GM12878 (cell line): Measurements from ENCODE around the gene ZC3H10. TPM values are rescaled to one million over a fixed set of nuclear protein-coding genes. Genes with fewer than 3 reads are reported as not detected.

Experiments
- ATAC-seq: fragments of 200-7000 bp; cut with Tn5 transposase; 3 replicates; pipeline ENCODE4 v1.9.1; 2020; ENCODE audit warnings: mild to moderate bottlenecking, moderate library complexity
- BruUV-seq: library from RNA; stranded (reverse); fragments of 400-500 nt; replicated peaks from 2 replicates; lab custom pipeline; 2021; lab: Mats Ljungman, UMichigan
- CTCF ChIA-PET: fragments of 300-600 bp; sonication (Branson Sonifier 250); formaldehyde crosslinking; extraction: SDS; loops from one replicate; lab custom pipeline; 2021; ENCODE audit warnings: inconsistent platforms; lab: Yijun Ruan, JAX
- POLR2A ChIA-PET: fragments of 350-600 bp; formaldehyde crosslinking; extraction: SDS; loops from one replicate; lab custom pipeline; 2021; ENCODE audit warnings: inconsistent platforms; lab: Charles Lee
- RAD21 ChIA-PET: fragments of 300-600 bp; sonication (Branson Sonifier 250); formaldehyde crosslinking; loops from one replicate; lab custom pipeline; 2023; ENCODE audit warnings: antibody characterized with exemption; ENCODE audit not compliant: unreplicated experiment; lab: Charles Lee
- SMC1A ChIA-PET: fragments of 300-600 bp; sonication (Branson Sonifier 250); formaldehyde crosslinking; loops from one replicate; lab custom pipeline; 2023; ENCODE audit not compliant: unreplicated experiment, uncharacterized antibody; lab: Charles Lee
- DNase-seq: peaks from one replicate; pipeline ENCODE4 v3.0.0-alpha.2; 2011; ENCODE audit warnings: low read depth, low spot score
- FAIRE-seq: peaks from 3 replicates; lab custom pipeline; 2011; peaks lifted over from hg19 to GRCh38; lab: Jason Lieb, UNC
- H2AFZ ChIP-seq: 2 replicates; pipeline ENCODE4 v1.6.0; 2011; ENCODE audit warnings: low read depth, low read length, control low read depth; ENCODE audit not compliant: control insufficient read depth
- H3K27ac ChIP-seq: 2 replicates; pipeline ENCODE4 v1.5.1; 2011; ENCODE audit warnings: control low read depth; ENCODE audit not compliant: control insufficient read depth, insufficient read depth
- H3K27me3 ChIP-seq, 2 experiments: replicated peaks in 1 of 2; 2 replicates each; pipeline versions ENCODE4 v1.6.0 to v1.6.1; 2011; ENCODE audit warnings: low read length in 1 of 2; ENCODE audit not compliant: control insufficient read depth in 2 of 2, insufficient read depth in 2 of 2
- H3K36me3 ChIP-seq, 2 experiments: 2 replicates each; pipeline ENCODE4 v1.5.1; 2011; ENCODE audit warnings: low read length in 1 of 2; ENCODE audit not compliant: control insufficient read depth in 2 of 2, insufficient read depth in 2 of 2
- H3K4me1 ChIP-seq: 2 replicates; pipeline ENCODE4 v1.6.1; 2011; ENCODE audit warnings: mild to moderate bottlenecking, low read length, moderate library complexity, mixed read lengths; ENCODE audit not compliant: control insufficient read depth, insufficient read depth
- H3K4me2 ChIP-seq: 2 replicates; pipeline ENCODE4 v1.6.0; 2011; ENCODE audit warnings: control low read depth; ENCODE audit not compliant: control insufficient read depth, insufficient read depth
- H3K4me3 ChIP-seq: fragments of 200-600 bp; sonication (generic); 2 replicates; pipeline ENCODE4 v1.5.1; 2016
- H3K79me2 ChIP-seq: 2 replicates; pipeline ENCODE4 v1.6.0; 2011; ENCODE audit warnings: low read length; ENCODE audit not compliant: control insufficient read depth, insufficient read depth
- H3K9ac ChIP-seq: 2 replicates; pipeline ENCODE4 v1.8.0; 2011; ENCODE audit warnings: low read length, control low read depth, mixed read lengths; ENCODE audit not compliant: control insufficient read depth, insufficient read depth
- H3K9me3 ChIP-seq: replicated peaks from 3 replicates; pipeline ENCODE4 v1.5.1; 2011; ENCODE audit warnings: mild to moderate bottlenecking, low read length; ENCODE audit not compliant: control insufficient read depth, insufficient read depth
- H4K20me1 ChIP-seq: 2 replicates; pipeline ENCODE4 v1.6.0; 2011; ENCODE audit not compliant: control insufficient read depth, insufficient read depth
- MXI1 ChIP-seq: fragments of 150-350 bp; IDR thresholded peaks from 2 replicates; pipeline ENCODE4 v1.6.1; 2011; ENCODE audit warnings: low read depth, mild to moderate bottlenecking, inconsistent platforms, low read length, improper control_type of control experiment
- POU2F2 ChIP-seq: IDR thresholded peaks from 3 replicates; pipeline ENCODE4 v1.6.1; 2011; ENCODE audit warnings: low read depth, mild to moderate bottlenecking, low read length, borderline replicate concordance
- RAD51 ChIP-seq: fragments of 450-650 bp; IDR thresholded peaks from 2 replicates; pipeline ENCODE4 v1.6.1; 2016; ENCODE audit warnings: moderate library complexity, mild to moderate bottlenecking, inconsistent platforms
- RB1 ChIP-seq: fragments of 450-650 bp; formaldehyde crosslinking; IDR thresholded peaks from 2 replicates; pipeline ENCODE4 v1.6.1; 2017; ENCODE audit warnings: mild to moderate bottlenecking, borderline replicate concordance
- SIN3A ChIP-seq: IDR thresholded peaks from 2 replicates; pipeline ENCODE4 v1.6.1; 2012; ENCODE audit warnings: low read depth, low read length, improper control_type of control experiment
- SMARCA5 ChIP-seq: fragments of 450-650 bp; IDR thresholded peaks from 2 replicates; pipeline ENCODE4 v1.6.1; 2017; ENCODE audit warnings: mild to moderate bottlenecking
- WGBS: methylation state at CpG from one replicate; pipeline ENCODE4 v1.1.6; 2016; ENCODE audit warnings: low lambda C conversion rate; ENCODE audit not compliant: insufficient replicate concordance, insufficient coverage; ENCODE audit errors: missing lambda C conversion rate; 5-methylcytosine and 5-hydroxymethylcytosine counted together
- in situ Hi-C: fragments of 300-500 bp; cut with MboI; formaldehyde crosslinking; loops from 9 replicates; pipeline ENCODE4 v1.14.3; 2018; ENCODE audit warnings: mixed read lengths
- intact Hi-C: fragments of 100-400 bp; cut with micrococcal nuclease; formaldehyde crosslinking; loops from one replicate; pipeline ENCODE4 v1.14.2; 2022; ENCODE audit not compliant: unreplicated experiment
- polyA plus RNA-seq, 11 experiments: library from polyadenylated mRNA; depleted of rRNA in 4 of 11; unstranded in 6 of 11; stranded (reverse) in 5 of 11; fragments of >200 nt; fragmentation: Nextera tagmentation in 4 of 11; fragmentation: Illumina TruSeq in 1 of 11; extraction: Ambion mirVana in 4 of 11; extraction: Trizol in 1 of 11; gene quantifications; 1 replicate in 1 of 11; 2 replicates in 10 of 11; pipeline versions ENCODE4 v1.2.1 to v1.2.3, GENCODE V29; 2011 to 2016; ENCODE audit warnings: inconsistent platforms in 2 of 11, missing spikeins in 2 of 11, low read depth in 1 of 11
- total RNA-seq, 4 experiments: library from RNA; depleted of rRNA in 3 of 4; stranded (reverse); fragments of >200 nt in 3 of 4; fragmentation: Illumina TruSeq in 1 of 4; extraction: Trizol in 1 of 4; gene quantifications; 2 replicates each; pipeline versions ENCODE4 v1.2.1 to v1.2.3, GENCODE V29; 2013 to 2021
- TF ChIP-seq, protein P1 (sequence below), 3 experiments: IDR thresholded peaks in 2 of 3; conservative IDR thresholded peaks in 1 of 3; 2 replicates each; pipeline ENCODE4 v1.5.1; 2011; ENCODE audit warnings: low read depth in 3 of 3, low read length in 3 of 3, mild to moderate bottlenecking in 3 of 3, control low read depth in 2 of 3, moderate library complexity in 2 of 3, inconsistent platforms in 1 of 3, mixed read lengths in 1 of 3; ENCODE audit not compliant: control insufficient read depth in 2 of 3, insufficient read depth in 1 of 3; ENCODE audit errors: extremely low read depth in 1 of 3
- TF ChIP-seq, protein P2 (sequence below): IDR thresholded peaks from 2 replicates; pipeline ENCODE4 v1.6.1; 2012; ENCODE audit warnings: mild to moderate bottlenecking, low read depth, low read length
- TF ChIP-seq, protein P3 (sequence below): IDR thresholded peaks from 2 replicates; pipeline ENCODE4 v1.6.1; 2011; ENCODE audit warnings: borderline replicate concordance, low read depth, mild to moderate bottlenecking, moderate library complexity, mixed read lengths, low read length; ENCODE audit not compliant: insufficient read depth; ENCODE audit errors: extremely low read length
- TF ChIP-seq, protein P4 (sequence below): fragments of 450-650 bp; IDR thresholded peaks from 2 replicates; pipeline ENCODE4 v1.6.1; 2017; ENCODE audit warnings: borderline replicate concordance
- TF ChIP-seq, protein P5 (sequence below): IDR thresholded peaks from 2 replicates; pipeline ENCODE4 v1.6.1; 2012; ENCODE audit warnings: low read depth, low read length, improper control_type of control experiment

The ZC3H10 gene
- total and polyA plus RNA-seq, 10 of the 15 experiments (the other 5 are each of a cell fraction or from before 2014, with no cell fraction given), result 0.56 to 6.4 (median 3.7) TPM

DNA sequence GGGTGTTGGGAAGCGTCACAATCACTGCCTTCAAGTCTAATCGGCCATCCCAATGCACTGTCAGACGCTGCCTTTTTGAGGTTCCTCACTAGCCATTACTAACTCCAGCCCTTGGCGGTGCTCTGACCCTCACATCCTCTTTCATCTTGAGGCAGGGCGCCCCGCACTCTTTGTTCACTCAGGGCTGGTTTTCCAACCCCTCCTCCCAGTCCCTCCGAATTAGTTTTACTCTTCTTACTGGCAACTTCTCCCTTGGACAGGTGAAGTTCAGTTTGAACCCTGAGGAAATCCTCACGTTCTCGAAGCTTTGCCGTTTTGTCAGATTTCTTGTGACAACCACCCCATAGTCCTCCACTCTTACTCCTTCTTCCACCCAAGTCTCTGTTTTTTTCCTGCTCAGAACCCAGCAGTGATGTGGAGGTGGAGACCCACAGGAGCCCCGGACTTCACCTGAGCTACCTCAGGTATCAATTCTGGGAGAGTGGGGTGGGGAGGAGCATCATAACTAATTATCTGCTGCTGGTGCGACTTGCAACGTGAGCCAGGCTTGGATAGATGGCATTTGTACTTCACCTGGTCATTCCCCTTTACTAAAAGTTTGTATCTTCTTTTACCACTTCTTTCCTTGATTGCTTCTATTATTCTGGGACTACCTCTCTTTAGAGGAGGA is 757 bp downstream of the ZC3H10 start (continued):
- TF ChIP-seq POU2F2 (no peak), SMARCA5 (no peak)

DNA sequence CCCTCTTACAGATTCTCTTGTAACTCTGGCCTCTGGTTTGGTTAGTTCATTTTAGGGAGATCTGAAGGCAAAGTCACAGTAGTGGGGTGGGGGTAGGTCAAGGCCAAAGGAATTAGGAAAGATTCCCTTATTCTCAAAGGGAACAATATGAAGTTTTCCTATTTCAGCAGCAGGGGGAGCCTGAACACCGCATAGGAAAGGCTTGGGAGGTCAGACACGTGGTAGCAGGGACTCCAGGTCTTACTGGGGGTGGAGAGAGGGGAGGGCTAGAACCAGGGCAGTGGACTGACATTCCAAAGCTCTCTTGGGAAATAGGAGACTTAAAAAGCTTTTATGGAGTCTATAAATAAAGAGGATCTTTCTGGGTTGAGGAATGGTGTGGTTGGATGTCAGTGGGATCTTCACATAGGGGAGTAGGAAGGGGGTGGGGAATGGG is 1.3 kb downstream of the ZC3H10 start:
- H3K4me3 ChIP-seq, result peak overlapping the region; percentile 78
- intact Hi-C loops, result loop anchor here (1.0 to 5.0 kb wide), 11 partner anchors 33 to 568 kb away; partner anchors contain the start of genes ANKRD52, CNPY2, DNAJC14 and MYL6B
- DNase-seq, result no peak
- no peaks in the 10 kb centered on the region for H3K27me3 ChIP-seq
- no peaks in the 10 kb centered on the region for H3K9me3 ChIP-seq
- peak overlapping the region; percentile 80 for H3K9ac ChIP-seq
- POLR2A ChIA-PET, result interaction anchor here (0.5 to 5.5 kb wide), 10 partner anchors 8 to 123 kb away, joined by 3 to 95 read pairs (median 4); partner anchors contain the start of genes ESYT1, PA2G4, RNF41 and SMARCC2
- peaks cover 28% of the 10 kb centered on the region for H3K79me2 ChIP-seq
- BruUV-seq, result no TSS peak
- SMC1A ChIA-PET, result interaction anchor here (0.6 to 4.5 kb wide), 14 partner anchors 9 to 1133 kb away, joined by 3 to 50 read pairs (median 5); partner anchors contain the start of genes ESYT1, MYL6B, PA2G4 and RNF41
- H3K4me1 ChIP-seq, result peaks cover 15% of the 10 kb centered on the region
- FAIRE-seq, result peak; percentile 80
- H3K27ac ChIP-seq, result peak overlapping the region; percentile 73; the same call in 1 of the 2 replicates
- H3K36me3 ChIP-seq, result 0 out of 4 replicates have a peak, but pooled peaks cover 0 to 3% of the 10 kb centered on the region in 2 experiments
- peak; percentile 11; the same call in 2 of the 3 replicates for ATAC-seq
- 2% methylated on average over 2 of the region's 2 CpGs for WGBS
- H4K20me1 ChIP-seq, result no peaks in the 10 kb centered on the region
- peak overlapping the region; percentile 99 for H3K4me2 ChIP-seq
- in situ Hi-C loops, result no loop called here
- CTCF ChIA-PET, result interaction anchor here (0.7 to 4.5 kb wide), 28 partner anchors 8 to 450 kb away, joined by 3 to 121 read pairs (median 4); partner anchors contain the start of genes ANKRD52, ESYT1, MYL6 and MYL6B
- RAD21 ChIA-PET, result interaction anchor here (0.7 to 3.9 kb wide), 12 partner anchors 9 to 381 kb away, joined by 3 to 57 read pairs (median 8); partner anchors contain the start of genes ESYT1, MYL6B, PA2G4 and RNF41
- peak overlapping the region; percentile 54 for H2AFZ ChIP-seq
- TF ChIP-seq, protein P1, sequence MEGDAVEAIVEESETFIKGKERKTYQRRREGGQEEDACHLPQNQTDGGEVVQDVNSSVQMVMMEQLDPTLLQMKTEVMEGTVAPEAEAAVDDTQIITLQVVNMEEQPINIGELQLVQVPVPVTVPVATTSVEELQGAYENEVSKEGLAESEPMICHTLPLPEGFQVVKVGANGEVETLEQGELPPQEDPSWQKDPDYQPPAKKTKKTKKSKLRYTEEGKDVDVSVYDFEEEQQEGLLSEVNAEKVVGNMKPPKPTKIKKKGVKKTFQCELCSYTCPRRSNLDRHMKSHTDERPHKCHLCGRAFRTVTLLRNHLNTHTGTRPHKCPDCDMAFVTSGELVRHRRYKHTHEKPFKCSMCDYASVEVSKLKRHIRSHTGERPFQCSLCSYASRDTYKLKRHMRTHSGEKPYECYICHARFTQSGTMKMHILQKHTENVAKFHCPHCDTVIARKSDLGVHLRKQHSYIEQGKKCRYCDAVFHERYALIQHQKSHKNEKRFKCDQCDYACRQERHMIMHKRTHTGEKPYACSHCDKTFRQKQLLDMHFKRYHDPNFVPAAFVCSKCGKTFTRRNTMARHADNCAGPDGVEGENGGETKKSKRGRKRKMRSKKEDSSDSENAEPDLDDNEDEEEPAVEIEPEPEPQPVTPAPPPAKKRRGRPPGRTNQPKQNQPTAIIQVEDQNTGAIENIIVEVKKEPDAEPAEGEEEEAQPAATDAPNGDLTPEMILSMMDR (IDR thresholded peaks at IDR 0.05 in 2 of 3, conservative IDR thresholded peaks at IDR 0.05 in 1 of 3; ENCODE audit: control insufficient read depth in 2 of 3, extremely low read depth in 1 of 3, insufficient read depth in 1 of 3, low read depth in 3 of 3, low read length in 3 of 3), result peak; percentile 72 to 87 (median 73)
- TF ChIP-seq, protein P2, sequence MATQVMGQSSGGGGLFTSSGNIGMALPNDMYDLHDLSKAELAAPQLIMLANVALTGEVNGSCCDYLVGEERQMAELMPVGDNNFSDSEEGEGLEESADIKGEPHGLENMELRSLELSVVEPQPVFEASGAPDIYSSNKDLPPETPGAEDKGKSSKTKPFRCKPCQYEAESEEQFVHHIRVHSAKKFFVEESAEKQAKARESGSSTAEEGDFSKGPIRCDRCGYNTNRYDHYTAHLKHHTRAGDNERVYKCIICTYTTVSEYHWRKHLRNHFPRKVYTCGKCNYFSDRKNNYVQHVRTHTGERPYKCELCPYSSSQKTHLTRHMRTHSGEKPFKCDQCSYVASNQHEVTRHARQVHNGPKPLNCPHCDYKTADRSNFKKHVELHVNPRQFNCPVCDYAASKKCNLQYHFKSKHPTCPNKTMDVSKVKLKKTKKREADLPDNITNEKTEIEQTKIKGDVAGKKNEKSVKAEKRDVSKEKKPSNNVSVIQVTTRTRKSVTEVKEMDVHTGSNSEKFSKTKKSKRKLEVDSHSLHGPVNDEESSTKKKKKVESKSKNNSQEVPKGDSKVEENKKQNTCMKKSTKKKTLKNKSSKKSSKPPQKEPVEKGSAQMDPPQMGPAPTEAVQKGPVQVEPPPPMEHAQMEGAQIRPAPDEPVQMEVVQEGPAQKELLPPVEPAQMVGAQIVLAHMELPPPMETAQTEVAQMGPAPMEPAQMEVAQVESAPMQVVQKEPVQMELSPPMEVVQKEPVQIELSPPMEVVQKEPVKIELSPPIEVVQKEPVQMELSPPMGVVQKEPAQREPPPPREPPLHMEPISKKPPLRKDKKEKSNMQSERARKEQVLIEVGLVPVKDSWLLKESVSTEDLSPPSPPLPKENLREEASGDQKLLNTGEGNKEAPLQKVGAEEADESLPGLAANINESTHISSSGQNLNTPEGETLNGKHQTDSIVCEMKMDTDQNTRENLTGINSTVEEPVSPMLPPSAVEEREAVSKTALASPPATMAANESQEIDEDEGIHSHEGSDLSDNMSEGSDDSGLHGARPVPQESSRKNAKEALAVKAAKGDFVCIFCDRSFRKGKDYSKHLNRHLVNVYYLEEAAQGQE, result no peak
- TF ChIP-seq, protein P3, sequence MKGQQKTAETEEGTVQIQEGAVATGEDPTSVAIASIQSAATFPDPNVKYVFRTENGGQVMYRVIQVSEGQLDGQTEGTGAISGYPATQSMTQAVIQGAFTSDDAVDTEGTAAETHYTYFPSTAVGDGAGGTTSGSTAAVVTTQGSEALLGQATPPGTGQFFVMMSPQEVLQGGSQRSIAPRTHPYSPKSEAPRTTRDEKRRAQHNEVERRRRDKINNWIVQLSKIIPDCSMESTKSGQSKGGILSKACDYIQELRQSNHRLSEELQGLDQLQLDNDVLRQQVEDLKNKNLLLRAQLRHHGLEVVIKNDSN, result peak; percentile 73
- TF ChIP-seq, protein P4, sequence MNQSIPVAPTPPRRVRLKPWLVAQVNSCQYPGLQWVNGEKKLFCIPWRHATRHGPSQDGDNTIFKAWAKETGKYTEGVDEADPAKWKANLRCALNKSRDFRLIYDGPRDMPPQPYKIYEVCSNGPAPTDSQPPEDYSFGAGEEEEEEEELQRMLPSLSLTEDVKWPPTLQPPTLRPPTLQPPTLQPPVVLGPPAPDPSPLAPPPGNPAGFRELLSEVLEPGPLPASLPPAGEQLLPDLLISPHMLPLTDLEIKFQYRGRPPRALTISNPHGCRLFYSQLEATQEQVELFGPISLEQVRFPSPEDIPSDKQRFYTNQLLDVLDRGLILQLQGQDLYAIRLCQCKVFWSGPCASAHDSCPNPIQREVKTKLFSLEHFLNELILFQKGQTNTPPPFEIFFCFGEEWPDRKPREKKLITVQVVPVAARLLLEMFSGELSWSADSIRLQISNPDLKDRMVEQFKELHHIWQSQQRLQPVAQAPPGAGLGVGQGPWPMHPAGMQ, result no peak
- TF ChIP-seq, protein P5, sequence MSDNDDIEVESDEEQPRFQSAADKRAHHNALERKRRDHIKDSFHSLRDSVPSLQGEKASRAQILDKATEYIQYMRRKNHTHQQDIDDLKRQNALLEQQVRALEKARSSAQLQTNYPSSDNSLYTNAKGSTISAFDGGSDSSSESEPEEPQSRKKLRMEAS, result peak; percentile 88
- TF ChIP-seq RAD51 (peak; percentile 90), RB1 (peak; percentile 29; the same call in 1 of the 2 replicates), MXI1 (peak; percentile 91), SIN3A (peak; percentile 69; the same call in 1 of the 2 replicates)
